OCI-LY3 (cell line): ENCODE results near the gene FTO.

Source experiments
- CTCF ChIP-seq: fragments of 200-600, 300-600 bp; sonication (generic); IDR thresholded peaks from 2 replicates; pipeline ENCODE4 v1.5.1; 2014; ENCODE audit warnings: antibody characterized with exemption, low read length, low read depth
- EZH2phosphoT487 ChIP-seq: fragments of 200-600 bp; shearing (Covaris generic); IDR thresholded peaks from 2 replicates; pipeline ENCODE4 v1.6.1; 2018; ENCODE audit warnings: antibody characterized with exemption, mixed run types, low read depth

DNA sequence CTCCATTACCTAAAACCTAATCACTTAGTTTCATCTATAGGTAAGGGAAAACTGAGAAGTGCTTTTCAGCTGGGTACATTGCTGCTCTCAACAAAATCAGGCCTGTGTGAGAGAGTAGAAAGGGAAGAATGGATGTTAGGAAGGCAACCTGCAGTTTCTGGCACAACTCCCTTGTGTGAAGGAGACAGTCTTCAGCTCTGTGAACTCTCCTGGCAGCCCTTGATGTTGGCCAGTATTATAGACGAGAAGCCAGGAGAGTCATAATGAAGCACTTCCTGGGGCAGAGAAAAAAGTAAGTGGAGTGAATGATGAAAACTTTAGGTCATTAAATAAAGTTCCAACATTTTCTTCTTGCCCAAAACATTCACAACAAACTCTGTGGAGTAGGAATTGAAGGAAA, 322.5 kb downstream of the FTO start:
- TF ChIP-seq CTCF (no peak), EZH2phosphoT487 (no peak)
